ENCODE data around the gene SGO1.

DNA sequence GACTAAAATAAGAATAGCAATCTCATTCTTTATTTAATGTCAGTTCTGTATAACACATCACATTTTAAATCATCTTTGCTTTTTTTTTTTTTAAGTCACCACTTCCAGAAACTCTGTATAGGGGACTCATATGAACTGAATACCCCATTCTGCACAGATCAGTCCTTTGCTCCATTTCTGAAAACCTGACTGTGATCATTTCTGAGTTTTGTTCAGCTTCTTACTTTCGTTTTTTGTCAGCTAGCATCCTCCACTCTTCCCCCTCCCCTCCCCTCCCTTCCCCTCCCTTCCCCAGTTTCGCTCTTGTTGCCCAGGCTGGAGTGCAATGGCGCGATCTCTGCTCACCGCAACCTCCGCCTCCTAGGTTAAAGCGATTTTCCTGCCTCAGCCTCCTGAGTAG is 49.8 kb upstream of the SGO1 start:
- no peak for TF ChIP-seq YY1 (IDR thresholded peaks at IDR 0.05; ENCODE audit: insufficient read depth, insufficient read length)
- no peak for TF ChIP-seq ZNF274 (IDR thresholded peaks at IDR 0.05; ENCODE audit: low read depth, low read length)
- TF ChIP-seq SUZ12 (IDR thresholded peaks at IDR 0.05; ENCODE audit: extremely low read depth, insufficient read depth, insufficient read length): no peak

Measured in NT2/D1 (cell line).